T-helper 2 cell (primary cell): ENCODE measurements around the gene HLA-DPA1.

Experiments used
- DNase-seq, 5 experiments: peaks; one replicate each; pipeline versions ENCODE4 v3.0.0 to v3.0.0-alpha.2; 2012 to 2022

HLA-DPA1 gene

DNA sequence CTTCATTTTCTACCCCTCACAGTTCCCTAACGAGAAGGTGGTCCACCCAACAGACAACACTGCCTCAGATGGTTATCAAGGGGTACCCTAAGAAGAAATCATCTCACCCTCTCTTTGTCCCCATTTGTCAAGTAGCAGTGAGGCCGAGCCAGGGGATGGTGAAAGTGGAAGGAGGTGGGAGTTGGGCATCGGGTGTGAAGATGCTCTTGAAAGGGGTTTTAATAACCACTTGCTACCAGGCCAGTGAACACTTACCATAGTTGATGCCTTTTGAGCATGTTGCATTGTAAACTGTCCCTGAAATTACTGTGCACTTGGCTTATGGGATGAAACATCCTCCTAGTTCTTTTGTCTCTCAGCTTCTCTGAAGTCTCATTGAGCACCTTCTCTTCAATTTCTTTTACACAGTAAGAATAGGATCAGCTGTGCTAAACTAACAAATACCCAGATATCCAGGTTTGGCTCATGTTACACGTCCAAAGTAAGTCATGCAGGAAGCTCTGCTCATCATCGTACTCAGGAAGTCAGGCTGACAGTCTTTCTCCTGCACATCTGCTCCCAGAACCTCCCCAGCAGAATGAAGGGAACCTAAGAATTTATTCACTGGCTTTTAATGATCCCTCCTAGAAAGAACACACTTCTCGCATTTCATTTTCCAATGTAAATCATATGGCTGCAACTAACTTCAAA lies 15.6 kb upstream of the HLA-DPA1 start:
- DNase-seq, result no peak

DNA sequence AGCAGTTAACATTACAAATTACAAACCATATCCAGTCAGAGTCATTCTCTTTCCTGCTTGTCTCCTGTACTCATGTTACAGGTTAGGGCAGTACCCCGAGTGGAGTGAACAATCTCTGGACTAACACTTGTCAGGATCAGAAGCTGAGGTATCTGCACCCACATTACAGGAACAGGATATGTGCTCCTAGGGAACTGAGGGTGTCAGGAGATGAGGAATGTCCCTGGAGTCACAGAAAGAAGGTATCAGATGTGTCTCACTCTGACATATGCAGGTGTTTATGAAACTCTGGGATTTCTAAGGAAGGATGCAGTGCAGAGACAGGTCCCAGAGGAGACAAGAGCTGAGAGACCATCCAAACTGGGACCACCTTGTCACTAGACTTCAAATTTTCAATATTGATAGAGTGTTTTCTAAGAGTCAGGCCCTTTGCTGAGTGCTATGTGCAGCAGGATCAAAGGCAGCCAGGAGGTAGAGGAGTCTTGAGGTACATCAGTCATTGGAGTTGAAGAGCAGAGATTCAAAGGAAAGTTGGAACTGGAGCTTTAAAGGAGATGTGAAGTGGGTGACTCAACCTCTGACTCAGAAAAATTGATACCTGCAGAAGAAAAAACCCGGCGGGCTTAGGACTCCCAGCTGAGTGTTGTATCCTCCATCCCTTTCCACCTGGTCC lies 14.9 kb upstream of the HLA-DPA1 start:
- DNase-seq, result no peak

DNA sequence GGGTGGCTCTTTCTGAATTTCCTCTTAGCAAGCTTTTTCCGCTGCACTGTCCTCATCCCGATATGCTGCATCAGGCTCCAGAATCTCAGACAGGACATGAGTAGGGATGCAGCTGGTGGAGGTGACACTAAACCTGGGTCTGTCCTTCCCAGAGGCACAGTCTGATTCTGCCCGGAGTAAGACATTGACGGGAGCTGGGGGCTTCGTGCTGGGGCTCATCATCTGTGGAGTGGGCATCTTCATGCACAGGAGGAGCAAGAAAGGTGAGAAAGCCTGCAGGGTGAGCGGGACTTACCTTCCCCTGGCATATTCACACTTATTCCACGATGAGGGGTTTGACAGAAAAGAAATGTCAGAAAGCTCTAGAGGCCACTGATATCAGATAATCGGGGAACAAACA lies 12.2 kb upstream of the HLA-DPA1 start:
- DNase-seq, result no peak

DNA sequence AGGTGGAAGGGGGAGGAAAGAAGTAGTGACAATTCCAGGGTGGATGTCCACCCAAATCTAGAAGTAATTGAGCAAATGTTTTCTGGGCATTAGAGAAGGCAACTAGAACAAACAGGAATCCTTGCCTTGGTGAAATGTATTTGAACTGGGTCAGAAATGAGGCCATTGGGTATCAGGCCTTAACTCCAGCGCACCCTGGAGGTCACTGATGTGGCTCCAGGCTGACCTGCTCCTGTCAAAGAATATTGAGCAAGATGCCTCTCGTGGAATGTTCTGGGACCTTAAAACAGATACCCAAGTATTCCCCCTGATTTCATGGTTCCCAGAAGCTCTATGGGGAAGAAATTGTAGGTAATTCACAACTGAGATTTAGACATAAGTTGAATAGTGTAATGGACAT lies 9.3 kb upstream of the HLA-DPA1 start:
- DNase-seq, result peak in 1 of 5 experiments; percentile 46

DNA sequence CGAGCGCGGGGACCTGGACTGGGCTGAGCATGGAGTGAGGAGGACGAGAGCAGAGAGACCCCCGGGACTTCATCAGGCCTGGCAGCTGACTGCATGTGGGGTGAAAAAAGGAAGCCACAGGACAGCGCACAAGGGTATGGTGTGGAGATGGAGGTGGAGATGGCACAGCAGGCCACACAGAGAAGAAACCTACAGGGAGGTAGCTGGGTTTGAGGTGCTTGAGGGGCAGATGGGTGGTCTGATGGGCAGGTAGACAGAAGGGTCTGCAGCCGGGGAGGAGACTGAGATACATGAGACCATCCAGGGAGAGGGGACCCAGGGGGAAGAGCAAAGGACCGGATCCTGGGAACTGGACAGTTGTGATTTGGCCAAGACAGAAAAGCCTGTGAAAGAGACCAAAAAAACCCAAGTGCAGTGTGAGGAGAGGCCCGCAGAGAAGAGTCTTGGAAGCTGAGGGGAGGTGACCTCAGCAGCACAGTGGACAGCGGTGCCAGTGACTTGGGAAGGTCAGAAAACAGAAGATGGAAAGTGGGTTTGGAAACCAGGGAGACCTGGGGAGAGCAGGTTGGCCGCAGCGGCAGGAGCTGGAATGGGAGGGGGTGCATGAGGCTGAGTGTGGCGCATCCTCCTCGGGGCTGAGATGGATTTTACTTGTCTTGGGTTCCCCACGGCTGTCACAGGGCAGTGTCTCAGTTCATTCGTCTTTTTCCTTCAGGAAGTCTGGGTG lies 7.8 kb upstream of the HLA-DPA1 start:
- no peak for DNase-seq

DNA sequence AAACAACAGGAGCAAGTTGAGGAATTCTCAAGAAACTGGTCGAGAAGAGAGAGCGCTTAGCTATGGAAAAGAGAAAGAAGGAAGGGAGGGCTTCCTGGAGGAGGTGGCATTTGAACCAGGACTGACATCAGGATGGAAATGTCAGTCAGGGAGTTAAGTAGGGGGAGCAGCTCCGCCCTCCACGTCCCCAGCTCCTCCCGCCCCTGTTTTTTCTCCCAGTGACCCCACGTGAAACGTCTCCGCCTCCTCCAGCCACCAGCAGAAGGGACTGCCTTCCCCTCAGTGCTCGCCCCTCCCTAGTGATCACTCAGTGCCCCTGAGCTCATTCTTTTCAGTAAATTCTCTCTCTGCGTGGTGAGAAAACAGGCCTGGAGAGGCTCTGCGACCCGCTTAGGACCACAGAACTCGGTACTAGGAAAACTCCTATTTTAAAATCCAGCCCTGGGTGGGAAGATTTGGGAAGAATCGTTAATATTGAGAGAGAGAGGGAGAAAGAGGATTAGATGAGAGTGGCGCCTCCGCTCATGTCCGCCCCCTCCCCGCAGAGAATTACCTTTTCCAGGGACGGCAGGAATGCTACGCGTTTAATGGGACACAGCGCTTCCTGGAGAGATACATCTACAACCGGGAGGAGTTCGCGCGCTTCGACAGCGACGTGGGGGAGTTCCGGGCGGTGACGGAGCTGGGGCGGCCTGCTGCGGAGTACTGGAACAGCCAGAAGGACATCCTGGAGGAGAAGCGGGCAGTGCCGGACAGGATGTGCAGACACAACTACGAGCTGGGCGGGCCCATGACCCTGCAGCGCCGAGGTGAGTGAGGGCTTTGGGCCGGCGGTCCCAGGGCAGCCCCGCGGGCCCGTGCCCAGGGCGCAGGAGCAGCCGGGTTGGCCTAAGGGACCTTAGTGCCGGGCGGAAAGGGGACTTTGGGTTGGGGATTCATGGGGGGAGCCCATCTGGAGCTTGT lies 7.0 kb upstream of the HLA-DPA1 start:
- DNase-seq, result no peak

DNA sequence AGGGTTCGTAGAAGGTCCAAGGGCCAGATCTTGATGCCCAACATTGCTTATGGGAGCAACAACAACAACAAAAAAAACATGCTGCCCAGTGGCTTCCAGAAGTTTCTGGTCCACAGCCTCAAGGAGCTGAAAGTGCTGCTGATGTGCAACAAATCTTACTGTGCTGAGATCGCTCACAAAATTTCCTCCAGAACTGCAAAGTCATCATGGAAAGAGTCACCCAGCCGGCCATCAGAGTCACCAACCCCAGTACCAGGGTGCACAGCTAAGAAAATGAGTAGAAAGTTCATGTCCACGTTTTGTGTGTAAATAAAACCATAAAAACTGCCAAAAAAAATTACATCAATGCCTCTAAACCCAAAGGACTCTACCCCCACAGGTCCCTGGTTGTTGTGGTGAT lies 6.1 kb upstream of the HLA-DPA1 start:
- no peak for DNase-seq

DNA sequence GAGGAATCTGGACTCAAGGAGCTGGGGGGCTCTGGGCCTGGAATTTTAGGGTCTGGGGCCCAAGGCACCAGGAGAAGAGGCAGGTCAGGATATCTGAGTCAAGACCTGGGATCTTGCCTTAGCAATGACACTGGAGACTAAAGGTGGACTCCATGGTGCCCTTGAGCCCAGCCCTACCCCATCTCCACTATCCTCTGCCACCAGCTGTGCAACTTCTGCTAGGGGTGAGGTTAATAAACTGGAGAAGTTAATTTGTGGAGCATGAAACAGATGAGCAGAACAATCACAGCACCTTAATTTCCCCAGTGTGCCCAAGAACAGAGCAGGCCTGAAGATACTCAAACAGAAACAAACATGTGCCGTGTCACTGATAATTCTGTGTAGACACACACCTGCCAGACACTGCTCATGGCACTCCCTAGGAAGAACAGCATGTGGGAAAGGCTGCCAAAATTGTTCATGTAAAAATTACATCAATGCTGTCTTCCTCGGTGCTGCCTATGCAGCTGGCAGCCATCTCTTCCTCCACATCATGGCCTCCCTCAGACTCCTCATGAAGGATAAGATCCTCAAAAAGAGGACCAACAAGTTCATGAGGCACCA lies 5.6 kb upstream of the HLA-DPA1 start:
- no peak for DNase-seq

DNA sequence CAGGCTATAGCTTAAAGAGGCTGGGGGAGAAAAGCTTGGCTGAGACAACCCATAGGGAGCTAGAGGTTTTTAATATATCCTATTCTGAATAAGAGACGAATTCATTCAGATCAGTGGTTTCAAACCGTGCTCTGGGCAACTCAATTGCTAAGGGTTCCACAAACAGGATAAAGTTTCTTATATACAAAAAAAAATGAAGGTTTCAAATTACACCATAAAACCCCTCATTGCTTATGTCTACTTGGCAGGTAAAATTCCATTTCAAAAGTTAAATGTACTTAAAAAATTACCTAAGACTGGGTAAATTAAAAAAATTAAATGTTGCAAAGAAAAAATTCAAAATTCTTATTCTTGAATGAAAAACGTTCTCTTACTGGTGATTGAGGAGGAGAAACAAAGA lies 5.0 kb upstream of the HLA-DPA1 start:
- no peak for DNase-seq

DNA sequence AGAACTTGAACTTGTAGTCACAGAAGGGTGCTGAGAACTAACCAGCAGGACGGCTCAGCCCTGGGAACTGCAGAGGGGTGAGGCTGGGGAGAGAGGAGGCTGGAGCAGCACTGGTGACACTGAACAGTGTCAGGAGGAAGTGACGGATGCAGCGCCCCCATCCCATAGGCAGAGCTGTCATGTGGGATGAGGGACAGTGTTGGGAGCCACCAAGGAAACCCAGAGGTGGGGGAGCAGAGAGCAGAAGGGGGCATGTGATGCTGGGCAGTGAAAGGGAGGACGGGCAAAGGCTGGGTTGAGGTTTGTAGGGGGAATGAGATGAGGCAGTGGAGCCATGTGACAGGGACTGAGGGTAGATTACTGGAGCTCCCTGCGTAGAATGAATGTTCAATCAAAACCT lies 4.5 kb upstream of the HLA-DPA1 start:
- no peak for DNase-seq

DNA sequence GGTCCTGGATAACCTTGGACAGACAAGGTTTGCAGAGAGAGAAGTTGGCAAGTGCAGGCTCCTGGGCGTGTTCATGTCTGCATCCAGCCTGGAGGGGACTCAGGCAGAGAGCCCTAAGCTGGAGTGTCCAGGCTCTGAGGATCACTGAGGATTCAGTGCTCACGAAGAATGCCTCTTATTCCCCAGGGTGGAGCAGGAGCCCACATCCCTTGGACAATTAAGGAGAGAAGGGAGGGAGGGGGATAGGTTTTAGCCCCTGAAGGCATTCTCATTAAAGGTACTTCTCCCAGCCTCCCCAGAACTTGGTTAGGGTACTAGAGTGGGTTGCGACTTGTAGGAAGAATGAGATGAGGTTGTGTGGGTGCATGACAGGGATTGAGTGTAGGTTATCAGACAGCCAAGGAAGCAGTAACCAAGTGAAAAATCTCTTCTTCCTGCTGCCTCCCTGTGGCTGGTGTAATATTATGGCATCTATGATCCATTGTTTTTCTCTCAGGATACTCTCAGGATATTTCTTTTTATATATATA lies 3.0 kb upstream of the HLA-DPA1 start:
- no peak for DNase-seq

DNA sequence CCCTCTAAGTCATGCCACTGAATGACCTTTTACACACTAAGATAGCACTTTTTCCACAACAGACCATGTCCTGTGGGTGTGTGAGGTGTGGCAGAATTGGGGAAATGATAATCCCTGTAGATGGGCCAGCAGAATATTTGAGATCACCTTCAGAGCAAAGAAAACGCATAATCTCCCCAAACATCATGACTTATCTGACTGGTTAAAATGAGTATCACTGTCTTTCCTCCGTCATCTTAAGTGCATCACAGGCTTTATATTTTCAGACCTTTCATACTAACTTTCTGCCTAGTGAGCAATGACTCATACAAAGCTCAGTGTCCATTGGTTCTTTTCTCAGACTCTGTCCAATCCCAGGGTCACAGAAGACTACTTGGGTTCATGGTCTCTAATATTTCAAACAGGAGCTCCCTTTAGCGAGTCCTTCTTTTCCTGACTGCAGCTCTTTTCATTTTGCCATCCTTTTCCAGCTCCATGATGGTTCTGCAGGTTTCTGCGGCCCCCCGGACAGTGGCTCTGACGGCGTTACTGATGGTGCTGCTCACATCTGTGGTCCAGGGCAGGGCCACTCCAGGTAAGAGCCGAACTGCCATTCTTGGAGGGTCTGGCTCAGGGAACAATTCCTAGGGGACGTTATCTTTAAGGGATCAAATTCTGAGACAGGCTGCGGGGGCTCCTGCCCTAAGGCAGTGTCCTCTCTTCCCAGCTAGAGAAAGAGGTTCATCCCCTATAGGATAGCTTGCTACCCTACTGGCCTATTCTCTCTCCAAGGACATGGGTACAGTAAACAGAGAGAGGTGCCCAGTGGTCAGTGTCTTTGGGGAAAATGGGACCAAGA lies 2.3 kb upstream of the HLA-DPA1 start, which contains the start of gene HLA-DPB1:
HLA-DPB1 (plus strand) TSS at position 423 of the 838 bp plus-strand sequence; CDS start at position 475, 52 bp downstream.
- DNase-seq, result peak in 2 of 5 experiments; percentile 63 to 92

DNA sequence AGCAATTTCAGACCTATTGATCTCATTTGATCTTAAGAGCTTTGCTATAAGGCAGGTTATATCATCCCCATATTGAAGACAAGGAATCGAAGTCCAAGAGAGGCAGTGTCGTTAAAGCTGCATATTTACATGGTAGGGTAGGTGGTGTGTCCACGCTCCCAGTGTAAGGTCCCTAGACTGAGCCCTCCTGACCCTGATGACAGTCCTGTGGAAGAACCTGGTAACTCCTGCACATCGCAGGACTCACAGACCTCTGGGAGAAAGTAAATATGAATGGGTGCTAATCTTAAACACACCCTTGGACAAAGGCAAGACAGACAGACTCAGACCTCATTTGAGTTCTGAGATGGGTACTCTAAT lies 1.7 kb upstream of the HLA-DPA1 start:
- DNase-seq, result no peak

DNA sequence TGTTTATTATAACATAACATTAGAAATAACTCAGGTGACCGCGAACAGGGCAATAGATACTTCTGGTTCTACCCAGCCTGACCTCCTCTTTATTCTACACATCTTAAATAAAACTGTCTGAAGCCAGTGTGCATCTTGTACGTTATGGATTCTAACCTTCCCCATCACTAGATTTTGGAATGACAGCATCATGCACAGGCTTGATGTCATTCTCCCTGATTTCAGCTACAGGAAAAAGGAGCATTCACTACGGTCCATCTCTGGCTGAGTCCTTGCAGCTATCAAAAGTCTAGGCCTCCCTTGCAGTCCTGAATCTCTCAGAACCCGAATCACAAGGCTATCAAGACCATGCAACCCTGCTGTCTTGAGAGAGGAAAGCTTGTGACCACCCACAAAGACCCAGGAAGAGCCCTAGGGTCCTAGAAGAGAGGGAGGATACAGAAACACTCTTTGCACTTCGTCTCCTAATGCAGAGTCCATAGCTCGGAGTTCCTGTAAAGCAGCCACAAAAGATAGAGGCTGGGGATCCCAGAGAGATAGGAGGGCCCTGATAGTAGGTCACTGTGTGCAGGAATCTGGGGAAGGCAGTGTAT lies 845 bp downstream of the HLA-DPA1 start:
- no peak for DNase-seq

DNA sequence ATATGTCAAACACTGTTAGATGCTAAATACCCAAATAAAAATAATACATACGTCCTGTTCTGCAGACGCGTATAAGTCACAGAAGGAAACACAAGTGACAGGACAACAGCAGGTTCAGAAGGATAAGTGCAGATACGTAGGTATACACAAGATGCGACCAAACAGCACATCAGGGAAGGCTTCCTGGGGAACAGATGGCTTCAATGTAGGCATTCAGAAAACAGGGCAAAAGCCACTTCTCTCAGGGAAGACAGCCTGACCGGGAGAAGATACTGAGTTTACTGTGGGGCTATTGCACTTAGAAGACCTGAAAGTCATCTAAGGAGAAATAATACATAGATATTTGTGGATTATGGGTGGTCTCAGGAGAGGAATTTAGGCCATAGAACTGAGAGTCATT lies 1.9 kb downstream of the HLA-DPA1 start:
- DNase-seq, result no peak

DNA sequence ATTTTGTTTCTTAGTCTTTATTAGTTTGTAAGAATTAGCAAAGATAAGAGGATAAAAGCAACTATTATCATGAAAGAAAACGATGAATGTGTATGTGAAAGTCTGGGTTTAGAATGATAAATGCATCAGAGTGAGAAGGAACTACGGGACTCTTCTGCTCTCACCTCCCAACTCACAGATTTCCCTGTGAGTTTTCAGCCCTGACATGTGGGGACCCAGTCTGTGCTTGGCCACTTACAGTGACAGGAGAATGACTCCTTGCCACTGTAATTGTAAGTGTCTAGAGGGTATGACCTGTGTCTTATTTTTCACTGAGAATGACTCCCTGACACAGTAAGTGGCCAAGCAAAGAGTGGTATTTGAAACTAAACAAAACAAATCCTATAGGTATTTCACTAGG lies 2.5 kb downstream of the HLA-DPA1 start:
- no peak for DNase-seq

DNA sequence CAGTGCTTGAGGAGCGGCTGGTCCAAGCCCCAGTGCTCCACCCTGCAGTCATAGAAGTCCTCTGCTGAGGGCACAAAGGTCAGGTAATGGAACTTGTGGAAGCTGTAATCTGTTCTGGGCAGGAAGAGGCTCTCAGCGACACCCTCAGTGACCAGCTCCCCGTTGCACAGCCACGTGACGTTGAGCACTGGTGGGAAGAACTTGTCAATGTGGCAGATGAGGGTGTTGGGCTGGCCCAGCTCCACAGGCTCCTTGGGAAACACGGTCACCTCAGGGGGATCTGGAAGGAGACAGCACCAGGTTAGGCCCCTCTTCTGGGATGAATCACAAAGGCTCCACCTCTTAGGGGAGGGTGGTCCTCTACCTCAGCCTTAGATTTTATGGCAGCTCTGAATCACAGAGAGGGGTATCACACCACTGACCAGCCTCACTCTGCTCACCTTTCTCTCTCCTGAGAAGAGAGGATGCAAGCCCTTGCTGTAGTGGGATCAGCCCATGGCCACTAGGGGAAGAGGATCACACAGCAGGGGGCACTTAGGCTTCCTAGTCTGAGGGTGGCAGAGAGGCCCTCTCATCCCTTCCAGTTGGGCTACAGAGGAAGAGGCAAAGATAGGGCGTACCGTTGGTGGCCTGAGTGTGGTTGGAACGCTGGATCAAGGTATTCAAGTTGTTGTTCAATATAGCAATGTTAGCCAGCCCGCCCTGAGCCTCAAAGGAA lies 4.3 kb downstream of the HLA-DPA1 start:
- no peak for DNase-seq

DNA sequence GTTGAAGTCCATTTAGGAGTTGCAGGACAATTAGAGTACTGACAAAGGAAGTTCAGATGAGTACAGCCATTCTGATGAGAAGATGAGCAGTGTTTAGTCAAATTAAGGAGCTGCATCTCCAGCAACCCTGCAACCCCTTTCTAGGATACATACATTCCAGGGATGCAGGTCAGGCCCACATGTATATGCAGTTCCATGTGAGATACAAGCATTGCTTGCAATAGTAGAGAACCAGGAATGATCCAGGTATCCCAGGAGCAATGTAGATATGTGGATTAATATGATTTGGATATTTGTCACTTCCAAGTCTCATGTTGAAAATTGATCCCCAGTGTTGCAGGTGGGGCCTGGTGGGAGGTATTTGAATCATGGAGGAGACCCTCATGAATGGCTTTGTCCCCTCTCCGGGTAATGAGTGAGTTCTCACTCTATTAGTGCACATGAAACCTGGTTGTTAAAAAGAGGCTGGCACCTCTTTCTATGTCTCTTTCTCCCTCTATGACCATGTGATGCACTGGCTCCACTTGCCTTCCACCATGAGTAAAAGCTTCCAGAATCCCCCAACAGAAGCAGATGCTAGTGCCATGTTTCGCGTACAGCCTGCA lies 6.4 kb downstream of the HLA-DPA1 start:
- DNase-seq, result no peak

DNA sequence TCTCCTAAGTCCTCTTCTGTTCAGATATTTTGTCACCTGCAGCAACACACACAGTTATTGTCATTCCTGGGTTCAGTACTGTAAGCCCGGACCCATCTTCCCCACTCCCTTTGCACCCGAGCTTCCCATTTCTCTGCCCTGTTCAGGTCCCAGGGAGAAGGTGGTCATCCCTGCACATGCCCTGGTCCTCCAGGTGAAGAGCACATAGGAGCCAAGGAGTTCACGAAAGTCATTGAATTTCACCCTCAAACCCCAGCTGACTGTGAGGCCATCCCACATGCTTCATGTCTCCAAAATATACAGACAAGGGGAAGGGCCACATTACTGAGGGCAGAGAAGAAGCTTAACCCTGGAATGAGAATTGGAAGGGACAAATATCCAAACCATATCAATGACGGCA lies 8.1 kb downstream of the HLA-DPA1 start:
- no peak for DNase-seq

DNA sequence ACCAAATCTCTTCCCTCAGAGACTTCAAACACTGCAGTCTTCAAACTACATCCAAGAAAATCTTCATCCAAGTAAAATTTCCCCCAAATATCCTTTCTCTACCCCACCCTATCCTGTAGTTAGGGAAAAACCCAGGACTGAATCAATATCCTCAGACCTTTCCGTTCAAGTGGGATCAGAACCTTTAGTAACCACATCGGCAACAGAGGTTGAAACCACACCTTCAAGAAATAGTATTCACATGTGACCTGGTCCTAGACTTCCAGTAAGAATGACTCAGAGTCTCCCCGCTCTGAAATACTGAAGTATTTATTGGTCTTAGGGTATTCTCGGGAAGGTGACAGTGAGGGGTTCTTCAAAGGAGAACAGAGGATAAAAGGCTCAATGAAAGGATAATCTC lies 8.7 kb downstream of the HLA-DPA1 start:
- DNase-seq, result no peak
